GM23248 (cell line): Measurements from ENCODE around the gene CYP1A1. TPM values are rescaled to one million over a fixed set of nuclear protein-coding genes. Genes with fewer than 3 reads are reported as not detected.

Source experiments
- DNase-seq: peaks from one replicate; pipeline ENCODE4 v3.0.0-alpha.2; 2015
- H2AFZ ChIP-seq: fragments of 200-600 bp; sonication (generic); 2 replicates; pipeline ENCODE4 v1.6.1; 2016; ENCODE audit warnings: antibody characterized with exemption
- H3F3A ChIP-seq: fragments of 200-600 bp; sonication (generic); 2 replicates; pipeline ENCODE4 v1.6.1; 2016; ENCODE audit warnings: mild to moderate bottlenecking, antibody characterized with exemption, mixed run types; ENCODE audit not compliant: insufficient read depth
- H3K27ac ChIP-seq: fragments of 200-600 bp; sonication (generic); 2 replicates; pipeline ENCODE4 v1.5.1; 2016; ENCODE audit warnings: mild to moderate bottlenecking
- H3K27me3 ChIP-seq: fragments of 200-600 bp; sonication (generic); replicated peaks from 2 replicates; pipeline ENCODE4 v1.6.1; 2016; ENCODE audit warnings: mild to moderate bottlenecking; ENCODE audit not compliant: insufficient read depth
- H3K36me3 ChIP-seq: fragments of 200-600 bp; sonication (generic); 2 replicates; pipeline ENCODE4 v1.6.1; 2016; ENCODE audit warnings: low read depth, mild to moderate bottlenecking
- H3K4me1 ChIP-seq: fragments of 200-600 bp; sonication (generic); 2 replicates; pipeline ENCODE4 v1.6.1; 2016; ENCODE audit warnings: mild to moderate bottlenecking; ENCODE audit not compliant: insufficient read depth
- H3K4me2 ChIP-seq: fragments of 200-600 bp; sonication (generic); one replicate; pipeline ENCODE4 v1.6.1; 2016; ENCODE audit warnings: mild to moderate bottlenecking; ENCODE audit not compliant: unreplicated experiment
- H3K4me3 ChIP-seq: fragments of 200-600 bp; sonication (generic); 2 replicates; pipeline ENCODE4 v1.5.1; 2016; ENCODE audit warnings: mild to moderate bottlenecking
- H3K79me2 ChIP-seq: fragments of 200-600 bp; sonication (generic); 2 replicates; pipeline ENCODE4 v1.6.1; 2016; ENCODE audit warnings: mild to moderate bottlenecking; ENCODE audit not compliant: insufficient read depth
- H3K9ac ChIP-seq: fragments of 200-600 bp; sonication (generic); 2 replicates; pipeline ENCODE4 v1.6.1; 2016; ENCODE audit warnings: mild to moderate bottlenecking
- H3K9me2 ChIP-seq: fragments of 200-600 bp; sonication (generic); 2 replicates; pipeline ENCODE4 v1.6.1; 2016; ENCODE audit warnings: mixed run types, mild to moderate bottlenecking, moderate library complexity; ENCODE audit not compliant: insufficient read depth
- H3K9me3 ChIP-seq: fragments of 200-600 bp; sonication (generic); one replicate; pipeline ENCODE4 v1.6.1; 2017; ENCODE audit warnings: low read depth
- H4K20me1 ChIP-seq: fragments of 200-600 bp; sonication (generic); 2 replicates; pipeline ENCODE4 v1.6.0; 2016; ENCODE audit not compliant: insufficient read depth
- EZH2 ChIP-seq: fragments of 200-600 bp; sonication (generic); IDR thresholded peaks from 2 replicates; pipeline ENCODE4 v1.6.1; 2018; ENCODE audit warnings: antibody characterized with exemption, mild to moderate bottlenecking; ENCODE audit not compliant: insufficient read depth, poor library complexity, severe bottlenecking
- EZH2phosphoT487 ChIP-seq: fragments of 200-600 bp; sonication (generic); IDR thresholded peaks from 2 replicates; pipeline ENCODE4 v1.6.1; 2018; ENCODE audit warnings: antibody characterized with exemption, moderate library complexity, mild to moderate bottlenecking, low read depth; ENCODE audit not compliant: insufficient read depth
- WGBS, 2 experiments: methylation state at CpG; one replicate each; pipeline ENCODE4 v1.1.6; 2015 to 2017; ENCODE audit warnings: low lambda C conversion rate in 2 of 2, low coverage in 1 of 2; ENCODE audit errors: missing lambda C conversion rate in 2 of 2; 5-methylcytosine and 5-hydroxymethylcytosine counted together
- in situ Hi-C: fragments of 300-500 bp; cut with MboI; formaldehyde crosslinking; loops from 2 replicates; pipeline ENCODE4 v1.15.0; 2020
- polyA plus RNA-seq: library from polyadenylated mRNA; unstranded; fragments of >200 nt; fragmentation: Nextera tagmentation; extraction: Ambion mirVana; gene quantifications from 2 replicates; pipeline ENCODE4 v1.2.1, GENCODE V29; 2016
- total RNA-seq: library from RNA; depleted of rRNA; stranded (reverse); fragments of >200 nt; shearing (Covaris generic); gene quantifications from 2 replicates; pipeline ENCODE4 v1.2.3, GENCODE V29; 2014

Gene CYP1A1
- total and polyA plus RNA-seq, 2 experiments from 2014 or later, result not detected

DNA sequence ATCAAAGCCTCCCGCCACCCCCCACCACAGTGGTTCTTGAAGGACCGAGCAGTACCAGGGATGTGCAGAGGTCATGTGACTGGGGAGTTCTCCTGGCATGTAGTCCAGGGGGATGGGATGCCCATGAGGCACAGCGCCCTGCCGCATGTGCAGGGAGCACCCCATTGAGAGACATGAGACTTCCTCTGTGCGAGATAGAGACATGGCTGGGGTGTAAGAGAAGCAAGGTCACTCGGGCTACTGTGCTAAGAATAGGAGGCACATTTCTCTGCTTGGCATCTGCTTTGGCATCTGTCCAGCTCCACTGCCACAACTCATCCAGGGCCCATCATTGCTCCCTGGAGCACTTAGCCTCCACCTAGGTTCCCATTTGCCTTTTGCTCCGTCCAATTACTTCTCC lies 2.4 kb upstream of the CYP1A1 start:
- in situ Hi-C loops, result no loop called here
- WGBS, 2 experiments, result 51 to 66% methylated on average over 7 of the region's 7 CpGs
- H3K36me3 ChIP-seq, result no peaks in the 10 kb centered on the region
- H3F3A ChIP-seq, result no peaks in the 10 kb centered on the region
- no peak overlapping the region for H3K4me2 ChIP-seq
- H3K27ac ChIP-seq, result no peak overlapping the region
- H3K79me2 ChIP-seq, result no peaks in the 10 kb centered on the region
- H4K20me1 ChIP-seq, result no peaks in the 10 kb centered on the region
- no peak overlapping the region for H3K9ac ChIP-seq
- H3K9me2 ChIP-seq, result no peaks in the 10 kb centered on the region
- no peak overlapping the region for H3K4me3 ChIP-seq
- no peaks in the 10 kb centered on the region for H3K4me1 ChIP-seq
- peaks cover 67% of the 10 kb centered on the region for H3K27me3 ChIP-seq
- no peak for DNase-seq
- no peaks in the 10 kb centered on the region for H3K9me3 ChIP-seq
- no peak overlapping the region for H2AFZ ChIP-seq
- no peak for TF ChIP-seq EZH2
- TF ChIP-seq EZH2phosphoT487, result no peak

DNA sequence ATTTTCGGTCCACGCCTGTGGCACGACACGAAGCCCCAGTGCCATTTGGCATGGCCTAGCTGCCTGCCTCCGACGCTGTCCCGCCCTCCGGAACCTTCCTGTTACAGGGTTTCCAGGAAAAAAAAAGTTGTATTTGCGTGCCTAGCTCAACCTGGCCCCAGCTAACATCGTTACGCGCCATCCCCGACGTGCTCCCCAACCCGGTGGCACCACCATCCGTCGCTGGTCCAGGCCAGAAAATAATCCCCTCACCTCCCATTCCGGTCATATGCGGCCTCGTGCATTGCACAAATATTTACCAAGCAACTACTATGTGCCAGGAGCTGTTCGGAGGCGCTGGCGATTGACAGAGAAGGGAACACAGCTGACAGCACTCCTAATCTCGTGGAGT lies 1.4 kb upstream of the CYP1A1 start:
- no peaks in the 10 kb centered on the region for H3K4me1 ChIP-seq
- H3K79me2 ChIP-seq, result no peaks in the 10 kb centered on the region
- 7 to 11% methylated on average over 23 to 24 of the region's 24 CpGs for WGBS, 2 experiments
- no peaks in the 10 kb centered on the region for H3K9me2 ChIP-seq
- peak overlapping the region; percentile 58 for H3K4me3 ChIP-seq
- no peaks in the 10 kb centered on the region for H3K9me3 ChIP-seq
- in situ Hi-C loops, result no loop called here
- no peak overlapping the region for H3K27ac ChIP-seq
- no peaks in the 10 kb centered on the region for H3K36me3 ChIP-seq
- H4K20me1 ChIP-seq, result no peaks in the 10 kb centered on the region
- peak overlapping the region; percentile 80 for H3K4me2 ChIP-seq
- no peaks in the 10 kb centered on the region for H3F3A ChIP-seq
- TF ChIP-seq EZH2 (peak; percentile 55), EZH2phosphoT487 (no peak)
- peak overlapping the region; percentile 46; the same call in 1 of the 2 replicates for H2AFZ ChIP-seq
- DNase-seq, result no peak
- peaks cover 67% of the 10 kb centered on the region for H3K27me3 ChIP-seq
- no peak overlapping the region for H3K9ac ChIP-seq

DNA sequence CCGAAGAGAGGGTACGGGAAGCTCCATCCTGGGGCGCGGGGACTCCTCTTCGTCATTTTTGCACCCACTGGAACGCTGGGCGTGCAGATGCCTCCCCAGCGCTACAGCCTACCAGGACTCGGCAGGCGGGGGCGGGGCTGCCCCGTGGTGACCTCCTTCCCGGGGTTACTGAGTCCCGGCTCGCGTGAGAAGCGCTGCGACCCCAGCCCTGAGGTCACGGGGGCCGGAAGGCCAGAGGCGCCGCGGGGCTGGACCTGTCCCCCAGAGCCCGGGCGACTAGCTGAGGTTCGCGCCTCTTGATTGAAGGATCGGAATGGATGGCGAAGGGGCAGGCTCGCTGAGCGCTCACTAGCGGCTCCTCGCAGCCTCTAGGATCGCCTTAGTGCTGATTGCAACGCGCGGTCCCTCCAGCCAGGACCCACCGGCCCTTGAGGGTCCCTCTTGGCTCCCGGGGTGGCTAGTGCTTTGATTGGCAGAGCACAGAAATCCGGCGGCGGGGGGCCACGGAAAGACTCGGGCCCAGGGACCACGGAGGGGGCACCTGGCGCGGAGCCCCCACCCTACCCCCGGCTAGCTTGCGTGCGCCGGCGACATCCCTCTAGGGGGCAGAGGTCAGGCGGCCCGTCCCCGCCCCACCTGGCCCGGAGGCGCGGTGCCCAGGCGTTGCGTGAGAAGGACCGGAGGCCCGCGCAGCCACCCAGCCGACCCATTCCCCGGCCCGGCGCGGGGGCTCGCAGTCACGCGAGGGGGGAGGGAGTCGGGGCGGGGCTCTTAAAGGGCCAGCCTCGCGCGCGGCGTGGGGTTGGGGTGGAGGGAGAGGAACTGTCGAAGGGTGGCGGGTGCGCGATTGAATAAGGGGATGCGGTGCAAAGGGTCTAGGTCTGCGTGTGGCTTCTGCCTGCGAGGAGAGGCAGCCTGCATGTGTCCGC lies 781 bp upstream of the CYP1A1 start:
- WGBS, 2 experiments, result 2 to 3% methylated on average over 45 to 84 of the region's 86 CpGs
- Histone ChIP-seq H3K4me2 (peak overlapping the region; percentile 80), H2AFZ (peak overlapping the region; percentile 46), H3K4me1 (no peaks in the 10 kb centered on the region), H3K27me3 (peaks cover 61% of the 10 kb centered on the region), H3K4me3 (peak overlapping the region; percentile 58), H3F3A (no peaks in the 10 kb centered on the region), H3K27ac (no peak overlapping the region), H3K9me3 (no peaks in the 10 kb centered on the region), H3K36me3 (no peaks in the 10 kb centered on the region), H3K9me2 (no peaks in the 10 kb centered on the region), H3K9ac (peak overlapping the region; percentile 20; the same call in 1 of the 2 replicates), H4K20me1 (no peaks in the 10 kb centered on the region), H3K79me2 (no peaks in the 10 kb centered on the region)
- in situ Hi-C loops, result no loop called here
- 0 out of 2 replicates have a peak, but pooled peaks have one; percentile 61 for TF ChIP-seq EZH2phosphoT487
- TF ChIP-seq EZH2, result peak; percentile 30
- DNase-seq, result peak; percentile 52

DNA sequence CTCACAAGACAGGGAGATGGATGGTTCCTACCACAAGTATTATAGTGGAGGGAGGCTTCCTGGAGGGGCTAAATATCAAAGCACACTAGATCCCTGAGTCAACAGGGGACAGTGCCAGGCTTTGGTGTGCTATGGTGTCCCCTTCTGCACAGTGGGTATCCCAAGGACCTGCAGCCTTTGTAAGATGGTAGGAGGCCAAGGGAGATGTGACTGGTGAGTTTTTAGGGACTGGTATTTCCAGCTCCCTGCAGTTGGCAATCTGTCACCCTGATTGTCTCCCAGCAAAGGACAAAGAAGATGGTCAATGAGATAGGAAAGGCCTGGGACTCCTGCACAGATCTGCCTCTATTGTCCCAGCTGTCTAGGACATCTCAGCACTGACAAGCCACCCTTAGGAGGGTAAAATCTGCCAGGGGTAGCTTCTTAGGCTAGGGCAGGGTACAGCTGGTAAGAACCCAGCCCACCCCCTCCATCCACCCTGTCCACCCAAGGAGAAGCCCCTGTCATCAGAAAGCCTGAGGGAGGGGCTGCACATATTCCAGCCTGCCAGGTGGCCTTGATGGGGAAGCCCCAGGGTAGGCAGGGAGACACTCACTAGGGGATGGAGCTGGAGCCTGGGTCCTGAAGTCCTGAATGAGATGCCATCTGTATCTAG lies 631 bp downstream of the CYP1A1 start:
- no peak overlapping the region for H3K9ac ChIP-seq
- H2AFZ ChIP-seq, result no peak overlapping the region
- no peak for DNase-seq
- H3K9me2 ChIP-seq, result no peaks in the 10 kb centered on the region
- H3K36me3 ChIP-seq, result no peaks in the 10 kb centered on the region
- H3K4me3 ChIP-seq, result no peak overlapping the region
- no peaks in the 10 kb centered on the region for H3K9me3 ChIP-seq
- H3K79me2 ChIP-seq, result no peaks in the 10 kb centered on the region
- peaks cover 52% of the 10 kb centered on the region for H3K27me3 ChIP-seq
- no peaks in the 10 kb centered on the region for H3F3A ChIP-seq
- no peaks in the 10 kb centered on the region for H3K4me1 ChIP-seq
- H4K20me1 ChIP-seq, result no peaks in the 10 kb centered on the region
- no peak for TF ChIP-seq EZH2phosphoT487
- TF ChIP-seq EZH2, result no peak
- no peak overlapping the region for H3K27ac ChIP-seq
- in situ Hi-C loops, result no loop called here
- no peak overlapping the region for H3K4me2 ChIP-seq
